ENCODE results near the gene NPPC.
"Not testable (repeated sequence)": the region's sequence is repeated elsewhere in the genome, so short reads cannot be mapped to it uniquely, and the experiment has no call there.

Gene NPPC, protein sequence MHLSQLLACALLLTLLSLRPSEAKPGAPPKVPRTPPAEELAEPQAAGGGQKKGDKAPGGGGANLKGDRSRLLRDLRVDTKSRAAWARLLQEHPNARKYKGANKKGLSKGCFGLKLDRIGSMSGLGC

DNA sequence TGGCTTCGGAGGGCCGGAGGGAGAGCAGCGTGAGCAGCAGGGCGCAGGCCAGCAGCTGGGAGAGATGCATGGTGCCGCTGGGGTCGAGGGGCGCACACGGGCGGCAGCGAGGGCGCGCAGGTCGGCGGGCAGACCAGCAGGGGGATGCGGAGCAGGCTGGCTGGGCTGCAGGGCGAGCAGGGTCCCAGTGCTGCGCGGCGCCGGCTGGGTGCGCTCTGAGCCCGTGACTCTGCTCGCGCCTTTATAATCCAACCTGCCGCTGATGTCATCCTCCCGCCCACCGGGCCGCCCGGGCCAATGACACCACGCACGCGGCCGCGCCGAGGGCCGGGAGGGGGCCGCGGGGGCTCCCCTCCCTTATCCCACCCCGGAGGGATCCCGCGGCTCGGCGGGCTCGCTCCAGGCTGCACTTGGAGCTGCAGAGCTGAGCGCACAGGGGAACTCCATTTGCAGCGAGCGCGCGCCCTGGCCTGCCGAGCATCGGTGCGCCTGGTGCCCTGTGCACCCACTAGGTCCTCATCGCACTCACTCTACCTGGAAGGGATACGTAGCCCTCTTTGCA, at the start of gene NPPC:
Gene NPPC (minus strand): TSS at position 217 of the 562 bp plus-strand sequence. CDS start 147 bp downstream, at position 70.
- no peak for DNase-seq

DNA sequence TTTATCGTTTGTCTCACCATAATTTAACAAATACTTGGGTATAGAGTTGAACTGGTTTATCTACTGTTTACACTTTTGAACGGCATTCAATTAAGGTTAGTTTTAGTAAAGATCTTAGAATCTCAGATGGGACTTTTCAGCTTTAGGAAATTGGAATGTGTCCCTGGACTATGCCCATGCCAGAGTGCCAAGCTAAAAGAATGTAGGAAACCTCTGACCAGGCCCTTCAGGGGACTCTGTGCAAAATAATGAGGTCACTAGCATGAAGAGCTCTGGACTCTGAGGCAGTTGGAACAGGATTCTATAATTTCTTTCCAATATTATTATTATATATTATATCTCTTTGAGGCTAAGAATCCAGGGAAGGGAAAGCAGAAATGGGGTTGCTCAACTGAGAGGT, 48.8 kb upstream of the NPPC start:
- DNase-seq = no peak

DNA sequence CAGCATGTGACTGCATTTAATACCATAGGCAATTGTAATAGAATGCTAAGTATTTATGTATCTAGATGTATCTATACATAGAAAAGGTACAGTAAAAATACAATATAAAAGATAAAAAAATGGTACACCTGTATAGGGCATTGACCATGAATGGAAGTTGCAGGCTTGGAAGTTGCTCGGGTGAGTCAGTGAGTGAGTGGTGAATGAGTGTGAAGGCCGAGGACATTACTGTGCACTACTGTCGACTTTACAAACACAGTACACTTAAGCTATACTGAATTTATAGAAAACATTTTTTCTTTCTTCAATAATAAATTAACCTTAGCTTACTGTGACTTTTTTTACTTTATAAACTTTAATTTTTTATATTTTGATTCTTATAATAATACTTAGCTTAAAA, 44.3 kb upstream of the NPPC start:
- DNase-seq = no peak

DNA sequence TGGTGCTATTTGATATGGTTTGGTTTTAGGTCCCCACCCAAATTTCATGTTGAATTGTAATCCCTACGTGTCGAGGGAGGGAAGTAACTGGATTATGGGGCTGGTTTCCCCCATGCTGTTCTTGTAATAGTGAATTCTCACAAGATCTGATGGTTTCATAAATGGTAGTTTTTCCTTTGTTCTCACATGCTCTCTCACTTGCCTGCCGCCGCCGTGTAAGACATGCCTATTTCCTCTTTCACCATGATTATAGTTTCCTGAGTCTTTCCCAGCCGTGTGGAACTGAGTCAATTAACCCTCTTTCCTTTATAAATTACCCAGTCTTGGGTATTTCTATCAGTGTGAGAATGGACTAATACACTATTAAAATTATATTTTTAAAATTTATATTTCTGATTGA, 42.6 kb upstream of the NPPC start:
- no peak for DNase-seq

DNA sequence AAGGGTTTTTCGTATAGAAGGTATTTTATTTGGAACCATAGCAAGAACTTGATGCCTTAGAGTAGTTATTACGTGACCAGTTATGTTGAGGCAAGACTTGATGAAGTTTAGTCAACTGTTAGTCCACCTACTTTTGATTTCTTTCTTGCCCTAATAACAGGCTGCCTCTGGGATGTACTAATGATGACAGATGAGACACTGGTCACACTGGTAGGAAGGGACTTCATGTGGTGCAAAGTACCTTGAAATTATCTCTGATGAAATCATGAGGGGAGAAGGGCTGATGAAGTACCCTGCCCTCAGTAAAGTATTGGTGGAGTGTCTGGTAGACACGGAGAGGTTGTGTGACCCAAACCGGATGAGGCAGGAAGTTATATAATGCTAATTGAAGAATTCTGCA, 40.7 kb upstream of the NPPC start:
- DNase-seq = no peak

DNA sequence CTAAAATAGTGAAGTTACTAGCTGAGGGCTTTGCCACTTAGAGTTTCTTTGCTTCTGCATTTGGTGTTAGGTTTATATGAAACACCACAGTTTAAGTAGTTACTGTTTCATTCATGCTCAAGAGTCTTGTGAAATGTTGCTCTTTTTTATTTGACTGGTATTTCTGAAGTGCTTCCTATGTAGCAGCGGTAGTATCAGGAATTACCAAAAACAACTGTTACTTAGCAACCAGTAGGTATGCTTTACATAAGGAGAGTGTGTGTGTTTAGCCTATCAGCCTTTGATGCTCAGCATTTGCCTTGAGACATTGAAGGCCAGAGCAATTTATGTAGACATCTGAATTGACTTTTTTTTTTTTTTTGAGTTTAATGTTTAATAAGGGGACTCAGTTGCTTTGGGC, 38.9 kb upstream of the NPPC start:
- DNase-seq = no peak

DNA sequence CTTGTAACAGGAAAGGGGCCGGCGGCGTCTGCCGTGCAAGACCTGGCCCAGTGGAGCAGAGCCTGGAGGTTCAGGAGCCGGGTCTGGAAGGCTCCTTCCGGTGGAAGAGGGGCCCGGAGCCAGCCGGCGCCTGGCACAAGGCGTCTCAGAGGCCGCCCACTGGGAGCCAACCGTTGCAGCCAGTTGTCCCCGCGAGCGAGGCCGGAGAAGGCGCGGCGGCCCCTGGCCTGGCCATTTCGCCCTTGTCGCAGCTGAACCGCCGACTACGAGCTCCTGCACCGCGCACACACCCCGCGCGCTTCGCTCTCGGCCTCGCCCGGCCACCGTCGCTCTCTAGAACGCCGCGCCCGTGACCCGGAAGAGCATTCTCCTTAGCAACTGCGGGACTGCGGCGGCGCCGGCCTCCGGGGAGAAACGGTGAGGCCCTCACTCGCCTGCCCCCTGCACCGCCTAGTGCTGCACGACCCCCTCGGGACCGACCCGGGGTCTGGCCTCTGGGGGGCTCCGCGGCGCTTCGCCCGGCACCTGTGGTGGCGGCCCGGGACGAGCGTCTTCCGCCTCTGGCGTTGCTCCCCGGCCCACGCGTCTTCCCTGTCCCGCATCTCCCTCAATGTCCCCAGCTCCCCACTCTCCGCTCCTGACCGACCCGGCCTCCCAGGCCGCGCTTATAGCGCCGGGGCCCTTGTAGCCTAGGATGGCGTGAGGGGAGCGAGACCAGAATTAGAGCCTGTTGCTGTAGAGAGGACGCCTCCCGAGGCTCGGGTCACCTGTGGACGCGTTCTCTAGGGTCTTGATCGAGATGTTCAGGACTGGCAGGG, 35.4 kb upstream of the NPPC start, which contains the start of gene DIS3L2:
Gene DIS3L2 (plus strand): TSS at position 365 of the 818 bp plus-strand sequence. CDS start 53,215 bp downstream, outside the sequence.
- peak; percentile 22 for DNase-seq

DNA sequence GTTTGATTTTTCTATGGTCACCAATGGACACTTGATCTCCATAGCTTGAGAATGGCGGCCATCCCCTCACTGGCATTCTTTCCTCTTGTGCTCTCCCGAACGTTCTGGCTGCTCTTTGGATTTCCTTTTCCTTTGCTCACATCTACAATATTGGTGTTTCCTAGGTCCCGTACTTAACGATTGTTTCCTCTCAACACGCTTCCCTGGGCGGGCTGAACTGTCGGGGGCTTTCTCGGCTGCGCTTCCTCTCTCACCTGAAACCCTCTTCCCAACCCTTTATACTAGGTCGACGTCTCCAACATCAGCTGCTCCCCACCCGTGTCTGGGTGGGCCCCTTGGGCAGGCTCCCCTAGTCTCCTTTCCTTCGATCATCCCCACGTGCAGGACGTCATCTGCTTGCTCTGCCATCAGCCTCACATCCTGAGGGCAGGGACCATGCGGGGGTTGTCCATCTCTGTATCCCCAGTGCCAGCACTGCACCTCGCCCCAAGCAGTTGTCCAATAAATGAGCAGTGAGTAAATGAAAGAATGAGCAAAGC, 34.7 kb upstream of the NPPC start:
- no peak for DNase-seq

DNA sequence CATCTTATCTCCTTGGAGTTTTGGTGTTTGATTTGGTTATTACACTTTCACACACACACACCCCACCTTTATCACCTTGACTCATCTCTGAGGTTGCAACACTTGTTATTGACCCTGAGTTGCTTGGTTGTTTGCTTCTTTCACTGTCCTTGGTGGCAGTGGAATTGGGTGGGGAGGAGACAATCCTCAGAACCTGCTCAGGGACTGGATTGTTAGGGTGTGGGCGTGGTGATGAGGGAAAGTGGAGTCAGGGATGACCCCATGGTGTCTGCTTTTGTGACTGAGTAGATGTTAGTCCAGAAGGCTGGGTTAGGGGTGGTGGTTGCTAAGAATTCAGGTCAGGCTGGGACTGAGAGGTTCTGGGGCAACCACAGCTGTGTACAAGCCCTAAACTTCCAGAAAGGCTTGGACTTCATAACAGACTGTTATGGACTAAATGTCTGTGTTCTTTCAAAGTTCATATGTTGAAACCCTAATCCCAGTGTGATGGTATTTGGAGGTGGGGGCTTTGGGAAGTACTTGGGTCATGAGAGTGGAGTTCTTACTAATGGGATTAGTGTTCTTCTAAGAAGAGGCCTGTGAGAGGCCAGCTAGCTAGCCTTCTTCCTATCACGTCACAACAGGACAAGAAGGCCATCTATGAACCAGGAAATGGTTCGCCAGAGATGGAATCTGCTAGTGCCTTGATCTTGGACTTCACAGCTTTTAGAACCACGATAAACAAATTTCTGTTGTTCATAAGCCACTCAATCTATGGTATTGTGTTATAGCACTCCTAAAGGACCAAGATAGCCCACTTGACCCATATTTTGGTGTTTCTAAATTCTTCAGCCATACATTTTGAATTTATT, 31.9 kb upstream of the NPPC start:
- DNase-seq = no peak

DNA sequence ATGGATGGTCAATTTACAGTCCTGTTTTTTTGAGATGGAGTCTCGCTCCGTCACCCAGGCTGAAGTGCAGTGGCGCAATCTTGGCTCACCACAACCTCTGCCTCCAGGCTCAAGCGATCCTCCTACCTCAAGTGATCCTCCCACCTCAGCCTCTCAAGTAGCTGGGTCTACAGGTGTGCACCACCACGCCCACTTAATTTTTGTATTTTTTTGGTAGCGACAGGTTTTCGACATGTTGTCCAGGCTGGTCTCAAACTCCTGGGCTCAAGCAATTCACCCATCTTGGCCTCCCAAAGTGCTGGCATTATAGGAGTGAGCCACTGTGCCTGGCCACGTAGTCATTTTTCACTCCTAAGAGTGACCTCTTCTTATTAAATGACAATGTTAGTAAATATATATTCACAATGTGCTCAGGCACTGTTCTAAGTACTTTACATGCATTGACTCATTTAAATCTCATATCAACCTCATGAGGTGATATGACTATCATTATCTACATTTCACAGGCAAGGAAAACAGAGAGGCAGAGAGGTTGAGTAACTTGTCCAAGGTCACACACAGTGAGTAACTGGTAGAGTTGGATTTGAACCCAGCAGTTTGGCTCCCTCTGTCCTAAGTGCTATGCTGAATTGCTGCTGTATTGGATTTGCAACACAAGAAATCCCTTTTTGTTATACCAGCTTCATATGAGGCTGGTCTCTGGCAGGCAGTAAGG, 29.7 kb upstream of the NPPC start:
- DNase-seq = no peak

DNA sequence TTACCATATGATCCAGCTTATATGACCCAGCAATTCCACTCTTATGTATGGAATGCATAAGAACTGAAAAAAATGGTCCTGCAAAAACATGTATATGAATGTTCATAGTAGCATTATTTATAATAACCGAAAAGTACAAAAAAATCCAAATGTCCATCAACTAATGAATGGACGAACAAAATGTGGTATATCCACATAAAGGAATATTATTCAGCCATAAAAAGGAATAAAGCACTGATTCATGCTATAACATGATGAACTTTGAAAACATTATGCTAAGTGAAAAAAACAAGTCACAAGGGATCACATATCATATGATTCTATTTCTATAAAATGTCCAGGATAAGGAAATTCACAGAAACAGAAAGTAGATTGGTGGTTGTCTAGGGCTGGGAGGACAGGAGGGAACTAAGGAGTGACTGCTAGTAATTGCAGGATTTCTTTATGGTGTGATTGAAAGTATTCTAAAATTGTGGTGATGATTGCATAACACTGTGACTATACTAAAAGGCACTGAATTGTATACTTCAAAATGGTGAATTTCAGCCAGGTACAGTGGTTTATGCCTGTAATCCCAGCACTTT, 25.3 kb upstream of the NPPC start:
- DNase-seq = no peak

DNA sequence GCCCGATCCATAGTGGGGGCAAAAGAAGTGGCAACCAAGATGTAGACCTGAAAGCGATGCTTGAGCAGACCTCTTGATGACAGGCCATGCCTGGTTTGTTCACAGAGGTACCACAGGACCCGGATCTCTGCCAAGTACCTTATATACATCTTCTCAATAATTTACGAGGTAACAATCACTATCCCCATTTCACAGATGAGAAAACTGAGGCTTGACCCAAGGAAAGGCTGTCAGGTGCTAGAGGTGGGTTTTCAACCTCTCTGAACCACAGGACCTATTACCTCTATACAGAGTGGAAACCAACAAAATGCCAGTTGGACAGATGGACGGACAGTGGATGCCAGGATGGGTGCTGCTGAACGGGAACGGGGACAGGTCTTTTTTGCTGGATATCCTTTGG, 21.5 kb upstream of the NPPC start:
- DNase-seq = no peak

DNA sequence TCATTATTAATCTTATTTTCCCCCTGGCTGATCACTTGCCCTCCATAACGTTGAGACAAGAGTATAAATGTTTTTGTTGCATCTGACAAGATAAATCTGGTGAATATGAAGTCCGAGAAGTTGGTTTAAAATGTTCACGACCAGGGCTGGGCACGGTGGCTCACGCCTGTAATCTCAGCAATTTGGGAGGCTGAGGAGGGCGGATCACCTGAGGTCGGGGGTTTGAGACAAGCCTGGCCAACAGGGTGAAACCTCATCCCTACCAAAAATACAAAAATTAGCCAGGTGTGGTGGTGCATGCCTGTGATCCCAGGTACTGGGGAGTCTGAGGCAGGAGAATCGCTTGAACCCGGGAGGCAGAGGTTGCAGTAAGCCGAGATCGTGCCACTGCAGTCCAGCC, 20.9 kb upstream of the NPPC start:
- not testable (repeated sequence) for DNase-seq

DNA sequence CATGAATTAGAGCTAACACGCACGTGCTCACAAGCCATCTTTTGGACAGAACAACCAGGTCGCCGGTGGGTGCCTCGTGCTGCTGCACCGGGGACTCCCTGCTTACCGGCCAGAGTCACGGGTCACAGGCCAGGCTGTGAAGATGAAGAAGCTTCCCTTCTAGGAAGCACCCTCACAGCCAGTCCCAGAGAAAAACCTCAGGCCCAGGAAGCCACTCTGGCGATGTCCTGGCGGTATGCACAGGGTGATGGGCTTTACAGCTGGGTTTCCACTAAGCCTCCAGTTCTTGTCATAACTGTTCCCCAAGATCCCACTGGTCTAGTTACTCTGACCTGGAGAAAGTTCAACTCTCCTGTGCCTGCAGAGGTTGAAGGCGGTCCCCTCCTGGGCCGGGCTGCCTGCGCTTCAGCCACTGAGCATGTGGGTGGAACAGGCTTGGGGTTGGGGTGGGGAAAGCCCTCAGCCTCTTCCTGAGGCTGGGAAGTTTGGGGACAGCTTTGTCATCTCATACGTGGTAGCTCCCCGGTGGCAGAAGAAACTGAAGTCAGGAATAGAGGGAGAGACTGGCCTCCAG, 20.1 kb upstream of the NPPC start:
- DNase-seq = no peak

DNA sequence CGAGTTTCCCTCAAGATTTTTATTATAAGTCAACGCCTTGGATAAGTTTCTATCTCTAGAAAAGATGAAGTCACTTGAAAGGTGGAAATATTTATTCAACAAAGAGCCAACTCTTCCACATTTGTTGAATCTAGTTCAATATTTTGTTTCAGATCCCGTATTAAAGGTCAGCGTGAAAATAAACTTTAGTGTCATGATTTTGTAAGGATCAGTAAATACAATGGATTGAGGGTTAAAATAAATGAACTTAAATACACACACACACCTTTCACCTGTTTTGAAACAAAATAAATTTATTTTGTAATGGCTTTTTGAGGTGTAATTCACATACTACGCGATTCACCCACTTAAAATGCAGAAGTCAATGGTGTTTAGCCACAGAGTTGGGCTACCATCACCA, 16.0 kb upstream of the NPPC start:
- DNase-seq = no peak

DNA sequence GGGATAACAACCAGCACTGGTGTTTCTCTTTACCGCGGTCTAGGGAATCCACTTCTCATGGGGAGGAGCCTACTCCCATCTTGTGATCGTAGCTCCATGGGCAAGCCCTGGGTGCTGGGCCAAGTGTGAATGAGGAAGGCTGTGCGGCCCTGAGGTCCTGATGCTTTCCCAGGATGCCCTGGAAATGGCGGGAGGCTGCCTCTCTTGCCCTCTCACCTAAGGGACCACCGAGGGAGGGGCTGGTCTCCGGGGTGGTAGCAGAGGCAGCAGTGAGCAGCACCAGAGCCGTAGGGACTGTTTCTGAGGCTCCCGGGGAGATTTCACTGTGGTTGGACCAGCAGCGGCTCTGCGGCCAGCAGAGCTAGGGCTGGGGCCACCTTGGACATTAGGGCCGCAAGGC, 15.5 kb upstream of the NPPC start:
- no peak for DNase-seq

DNA sequence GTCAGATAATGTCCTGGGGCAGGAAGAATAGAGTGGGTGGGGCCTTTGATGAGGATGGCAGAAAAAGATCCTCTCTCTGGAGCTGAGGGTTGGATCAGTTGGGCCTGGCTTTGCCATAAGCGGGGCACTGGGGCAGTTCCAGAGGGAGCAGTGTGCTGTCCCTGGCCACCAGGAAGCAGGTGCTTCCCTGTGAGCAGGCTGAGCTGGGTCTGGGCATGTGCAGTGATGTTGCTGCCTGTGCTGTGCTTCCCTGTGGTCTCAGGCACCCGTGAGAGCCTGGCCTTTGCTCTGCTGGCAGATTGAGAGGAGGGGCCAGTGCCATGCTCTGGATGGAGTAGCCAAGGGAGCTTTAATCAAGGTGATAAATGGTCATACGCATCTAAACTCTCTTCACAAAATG, 14.6 kb upstream of the NPPC start:
- no peak for DNase-seq

DNA sequence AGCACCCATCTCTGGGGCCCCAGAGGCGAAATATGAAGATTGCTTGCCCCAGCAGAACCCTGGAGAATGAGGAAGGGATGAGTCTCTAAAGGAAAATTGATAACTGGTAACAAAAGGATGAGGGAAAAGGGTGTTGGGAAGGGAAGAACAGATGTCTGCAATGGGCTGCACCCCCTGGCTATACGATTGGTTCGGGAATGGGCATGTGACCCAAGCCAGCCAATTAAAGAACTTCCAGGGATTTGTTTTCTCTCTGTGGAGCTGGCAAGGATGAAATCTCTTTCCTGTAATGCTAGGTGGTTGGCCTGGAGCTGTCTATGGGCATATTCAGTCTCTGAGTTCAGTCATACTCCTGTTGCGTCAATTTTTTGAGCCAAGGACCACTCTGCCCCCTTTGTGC, 12.8 kb upstream of the NPPC start:
- no peak for DNase-seq

DNA sequence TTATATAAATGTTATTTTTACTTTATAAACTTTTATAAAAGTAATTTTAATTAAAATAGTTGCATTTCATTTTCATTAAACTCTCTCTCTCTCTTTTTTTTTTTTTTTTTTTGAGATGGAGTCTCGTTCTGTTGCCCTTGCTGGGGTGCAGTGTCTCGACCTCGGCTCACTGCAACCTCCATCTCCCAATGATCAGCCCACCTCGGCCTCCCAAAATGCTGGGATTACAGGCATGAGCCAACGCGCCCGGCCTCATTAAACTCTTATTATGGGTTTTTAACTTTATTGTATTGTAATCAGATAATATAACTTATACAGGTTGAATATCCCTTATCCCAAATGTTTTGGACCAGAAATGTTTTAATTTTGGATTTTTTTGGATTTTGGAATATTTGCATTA, 10.9 kb upstream of the NPPC start:
- DNase-seq = no peak

DNA sequence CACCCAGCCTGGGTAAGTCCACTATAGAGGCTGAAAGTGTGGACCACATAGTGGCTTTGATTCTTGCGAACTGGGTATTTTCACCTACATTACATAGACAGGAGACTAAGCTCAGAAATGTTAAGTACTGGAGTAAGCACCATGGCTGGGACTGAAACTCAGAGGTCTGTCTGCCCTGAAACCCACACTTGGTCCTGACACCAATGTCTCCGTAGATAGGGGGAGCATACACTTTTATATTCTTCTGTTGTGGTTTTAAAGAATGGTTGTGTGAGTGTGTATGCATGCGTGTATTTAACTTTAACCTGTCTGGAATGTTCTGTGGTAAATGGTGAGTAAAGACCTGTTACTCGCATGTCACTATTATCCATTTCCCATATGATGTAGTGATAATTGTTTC, 10.3 kb upstream of the NPPC start:
- DNase-seq = no peak

DNA sequence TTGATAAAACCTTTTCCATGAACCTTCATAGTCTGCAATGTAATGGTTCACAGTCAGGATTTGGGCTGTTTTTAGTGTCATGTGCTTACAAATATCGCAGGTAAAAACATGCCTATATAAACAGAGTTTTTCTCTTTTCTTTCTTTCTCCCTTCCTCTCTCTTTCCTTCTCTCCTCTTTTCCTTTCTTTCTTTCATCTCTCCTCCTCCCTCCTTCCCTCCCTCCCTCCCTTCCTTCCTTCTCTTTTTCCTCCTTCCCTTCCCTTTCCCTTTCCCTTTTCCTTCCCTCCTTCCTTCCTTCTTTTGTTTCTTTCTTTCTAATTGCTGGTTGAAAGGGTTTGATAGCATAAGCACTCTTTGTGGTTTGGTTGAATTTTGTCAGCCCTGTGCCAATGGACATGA, 9.6 kb upstream of the NPPC start:
- DNase-seq = no peak

DNA sequence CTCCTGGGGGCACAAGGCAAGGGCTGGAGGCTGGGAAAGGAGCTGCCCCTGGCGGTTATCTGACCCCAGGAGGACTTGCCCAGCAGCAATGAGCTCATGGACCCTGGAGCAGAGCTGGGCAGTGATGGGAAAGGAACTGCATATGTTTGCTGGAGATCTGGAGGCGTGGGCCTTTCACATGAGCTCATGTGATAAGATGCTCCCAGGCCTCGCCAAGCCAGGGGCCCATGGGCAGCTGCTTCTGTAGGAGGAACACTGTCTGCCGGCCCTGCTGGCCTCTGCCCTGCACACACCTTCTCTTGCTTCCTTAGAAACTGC, 9.0 kb upstream of the NPPC start:
- no peak for DNase-seq

All from cortex of kidney (tissue), 1 donor.